WI38 (cell line): ENCODE data around the gene NT5M.

Experiments
- H3K4me3 ChIP-seq: 2 replicates; pipeline ENCODE4 v1.5.1; 2011; ENCODE audit warnings: low read depth, mild to moderate bottlenecking, control low read depth, low read length
- TF ChIP-seq, protein P1 (sequence below): IDR thresholded peaks from 2 replicates; pipeline ENCODE4 v1.5.1; 2012; ENCODE audit warnings: low read depth, mild to moderate bottlenecking, control low read depth, low read length

Gene NT5M

DNA sequence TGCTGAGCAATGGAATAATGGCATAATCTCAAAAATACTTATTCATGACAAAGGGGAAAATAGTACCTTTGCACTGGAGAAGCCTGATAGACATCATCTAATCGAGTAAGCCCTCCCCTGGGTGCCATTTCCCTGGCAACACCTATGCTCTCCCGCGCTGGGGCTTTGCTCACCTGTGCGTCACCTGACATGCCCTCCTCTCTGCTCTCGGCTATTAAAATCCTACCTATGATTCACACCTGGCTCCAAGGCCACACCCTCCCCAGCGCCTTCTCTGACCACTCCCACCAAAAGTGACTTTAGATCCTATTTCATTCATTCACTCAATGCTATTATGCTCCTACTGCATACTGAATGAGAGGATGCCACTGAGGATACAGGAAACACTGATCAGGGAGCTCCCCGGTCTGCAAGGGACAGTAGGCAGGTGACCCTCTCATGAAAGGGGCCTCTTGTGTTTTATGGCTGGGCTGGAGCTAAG lies 83.9 kb downstream of the NT5M start:
- no peak overlapping the region for H3K4me3 ChIP-seq
- TF ChIP-seq, protein P1, sequence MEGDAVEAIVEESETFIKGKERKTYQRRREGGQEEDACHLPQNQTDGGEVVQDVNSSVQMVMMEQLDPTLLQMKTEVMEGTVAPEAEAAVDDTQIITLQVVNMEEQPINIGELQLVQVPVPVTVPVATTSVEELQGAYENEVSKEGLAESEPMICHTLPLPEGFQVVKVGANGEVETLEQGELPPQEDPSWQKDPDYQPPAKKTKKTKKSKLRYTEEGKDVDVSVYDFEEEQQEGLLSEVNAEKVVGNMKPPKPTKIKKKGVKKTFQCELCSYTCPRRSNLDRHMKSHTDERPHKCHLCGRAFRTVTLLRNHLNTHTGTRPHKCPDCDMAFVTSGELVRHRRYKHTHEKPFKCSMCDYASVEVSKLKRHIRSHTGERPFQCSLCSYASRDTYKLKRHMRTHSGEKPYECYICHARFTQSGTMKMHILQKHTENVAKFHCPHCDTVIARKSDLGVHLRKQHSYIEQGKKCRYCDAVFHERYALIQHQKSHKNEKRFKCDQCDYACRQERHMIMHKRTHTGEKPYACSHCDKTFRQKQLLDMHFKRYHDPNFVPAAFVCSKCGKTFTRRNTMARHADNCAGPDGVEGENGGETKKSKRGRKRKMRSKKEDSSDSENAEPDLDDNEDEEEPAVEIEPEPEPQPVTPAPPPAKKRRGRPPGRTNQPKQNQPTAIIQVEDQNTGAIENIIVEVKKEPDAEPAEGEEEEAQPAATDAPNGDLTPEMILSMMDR: no peak

DNA sequence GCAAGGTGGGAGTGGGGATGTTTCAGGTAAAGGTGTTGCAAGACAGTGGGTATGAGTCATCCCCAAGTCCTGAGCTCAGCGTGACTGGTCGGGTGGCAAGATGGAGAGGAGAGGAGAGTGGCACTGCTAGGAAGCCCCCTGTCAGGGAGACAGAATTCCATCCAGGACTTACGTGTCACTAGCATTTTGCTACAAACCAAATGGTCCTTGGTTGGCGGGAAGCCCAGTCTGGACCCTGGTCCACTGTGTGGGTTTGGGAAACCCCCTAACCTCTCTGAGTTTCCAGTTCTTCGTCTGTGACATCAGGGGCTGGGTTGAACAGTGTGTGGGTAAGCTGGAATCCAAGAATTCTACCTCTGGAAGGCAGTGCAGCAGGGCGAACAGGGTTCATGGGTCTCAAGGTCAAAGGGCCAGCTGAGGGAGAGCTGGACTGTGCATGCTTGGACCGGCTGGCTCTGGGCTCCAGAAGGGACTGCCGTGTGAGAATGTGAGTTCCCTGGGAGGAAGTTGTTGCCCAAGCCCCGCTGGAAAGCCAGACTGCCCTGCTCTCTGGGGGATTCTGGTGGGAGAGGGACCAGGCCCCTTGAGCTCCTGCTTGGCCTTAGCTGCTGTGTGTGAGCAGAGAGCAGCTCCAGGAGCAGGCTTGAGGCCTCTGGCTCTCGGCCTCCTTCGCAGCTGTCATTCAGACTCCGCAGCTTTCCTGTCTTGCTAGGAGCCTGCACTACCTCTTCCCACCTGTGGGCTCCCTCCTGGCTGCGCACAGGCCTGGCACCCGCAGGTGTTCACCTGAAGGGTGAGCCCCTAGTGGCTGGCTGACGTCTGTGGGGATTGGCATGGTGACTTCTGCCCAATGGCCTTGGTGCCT lies 84.6 kb downstream of the NT5M start:
- TF ChIP-seq, protein P1: no peak; the same call in 1 of the 2 replicates
- H3K4me3 ChIP-seq: no peak overlapping the region

DNA sequence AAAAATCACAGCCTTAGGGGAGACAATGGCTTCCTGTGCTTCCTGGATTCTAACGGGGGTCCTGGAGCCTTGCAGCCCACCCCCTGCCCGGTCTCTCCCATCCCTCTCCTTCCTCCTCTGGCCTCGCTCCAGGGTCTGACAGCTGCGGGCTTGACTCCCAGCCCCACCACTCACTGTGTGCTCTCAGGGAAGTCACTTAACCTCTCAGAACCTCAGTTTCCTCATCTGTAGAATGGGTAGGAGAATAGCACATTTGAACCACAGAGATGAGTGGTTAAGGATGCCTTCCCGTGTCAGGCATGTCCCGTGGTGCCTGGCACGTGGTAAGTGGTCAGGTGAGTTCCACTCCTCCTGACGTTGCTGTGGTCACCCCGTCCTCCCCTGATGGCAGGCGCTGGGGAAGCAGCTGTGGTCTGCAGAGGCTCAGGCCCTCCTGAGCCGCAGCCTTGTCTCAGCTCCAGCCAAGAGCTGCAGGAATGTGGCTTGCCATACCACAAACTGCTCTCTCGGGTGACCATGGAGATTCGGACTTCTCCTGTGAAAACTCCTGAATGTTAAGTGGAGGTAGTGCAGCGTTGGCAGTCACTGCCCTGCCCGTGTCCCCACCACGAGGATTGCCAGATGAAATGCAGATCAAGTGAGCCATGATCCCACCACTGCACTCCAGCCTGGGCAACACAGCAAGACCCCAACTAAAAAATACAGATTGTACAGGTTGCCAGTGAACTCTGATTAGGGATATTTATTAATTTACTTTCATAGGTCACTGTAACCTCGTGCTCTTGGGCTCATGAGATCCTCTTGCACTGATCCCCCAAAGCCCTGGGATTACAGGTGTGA lies 85.7 kb downstream of the NT5M start:
- TF ChIP-seq, protein P1: no peak
- no peak overlapping the region for H3K4me3 ChIP-seq

DNA sequence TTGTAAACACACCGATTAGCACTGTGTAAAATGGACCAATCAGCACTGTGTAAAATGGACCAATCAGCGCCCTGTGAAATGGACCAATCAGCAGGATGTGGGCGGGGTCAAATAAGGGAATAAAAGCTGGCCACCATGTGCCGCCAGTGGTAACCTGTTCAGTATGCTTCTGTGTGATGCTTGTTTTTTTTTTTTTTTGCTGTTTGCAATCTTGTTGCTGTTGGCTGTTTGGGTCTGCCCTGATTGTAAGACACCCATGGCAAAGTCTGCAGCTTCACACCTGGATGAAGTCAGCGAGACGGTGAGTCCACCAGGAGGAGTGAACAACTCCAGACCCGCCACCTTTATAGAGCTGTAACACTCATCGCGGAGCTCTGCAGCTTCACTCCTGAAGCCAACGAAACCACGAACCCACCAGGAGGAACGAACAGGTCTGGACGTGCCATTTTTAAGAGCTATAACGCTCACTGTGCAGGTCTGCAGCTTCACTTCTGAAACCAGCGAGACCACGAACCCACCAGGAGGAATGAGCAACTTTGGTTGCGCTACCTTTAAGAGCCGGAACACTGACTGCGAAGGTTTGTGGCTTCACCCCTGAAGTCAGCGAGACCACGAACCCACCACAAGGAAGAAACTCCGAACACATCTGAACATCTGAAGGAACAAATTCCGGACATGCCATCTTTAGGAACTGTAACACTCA lies 88.6 kb downstream of the NT5M start:
- H3K4me3 ChIP-seq: no peak overlapping the region

DNA sequence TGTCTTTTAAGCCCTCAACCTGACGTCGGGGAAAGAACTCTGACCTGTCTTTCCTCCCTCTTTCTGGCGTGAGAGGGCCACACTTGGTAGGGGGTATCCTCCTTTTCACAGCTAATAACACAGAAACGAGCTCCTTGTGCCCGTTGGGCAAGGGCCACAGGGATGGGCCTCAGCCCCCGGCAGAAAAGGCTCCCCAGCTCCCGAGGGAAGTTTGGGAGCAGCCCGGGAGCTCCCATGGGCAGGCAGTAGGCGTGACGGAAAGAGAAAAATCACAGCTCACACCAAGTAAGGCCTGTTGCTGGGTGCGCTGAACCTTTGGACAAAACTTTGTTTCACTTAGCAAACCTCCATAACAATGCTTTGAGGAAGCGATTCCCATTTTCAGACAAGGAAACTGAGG lies 90.8 kb downstream of the NT5M start:
- TF ChIP-seq, protein P1: no peak
- no peak overlapping the region for H3K4me3 ChIP-seq

More for the DNA sequence above, 88.6 kb downstream of the NT5M start:
- TF ChIP-seq, protein P1: no peak

DNA sequence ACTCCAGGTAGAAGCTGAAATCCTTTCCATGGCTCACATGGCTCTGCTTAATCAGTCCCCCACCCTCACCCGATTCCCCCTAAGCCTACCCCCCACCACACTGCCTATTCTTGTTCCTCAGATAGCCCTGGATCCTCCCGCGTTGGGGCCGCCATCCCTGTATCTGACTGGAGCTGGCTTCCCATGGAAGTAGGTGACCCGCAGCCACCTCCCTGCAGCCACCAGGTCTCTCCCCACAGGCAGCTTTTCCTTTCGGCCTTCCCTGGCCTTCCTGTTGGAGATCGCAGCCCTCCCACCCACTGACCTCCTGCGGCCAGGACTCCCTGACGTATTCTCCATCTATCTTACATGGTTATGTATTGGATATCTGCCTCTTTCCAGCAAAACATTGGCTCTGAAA lies 91.3 kb downstream of the NT5M start:
- TF ChIP-seq, protein P1: no peak

More for the DNA sequence above, 91.3 kb downstream of the NT5M start:
- no peak overlapping the region for H3K4me3 ChIP-seq
